SU-DHL-6 (cell line): ENCODE measurements around the gene BANF2.

ENCODE experiments used
- H2AFZ ChIP-seq: fragments of 200-600 bp; sonication (generic); 2 replicates; pipeline ENCODE4 v1.6.1; 2014; ENCODE audit warnings: low read depth, mild to moderate bottlenecking, moderate library complexity, mixed read lengths, antibody characterized with exemption, low read length; ENCODE audit not compliant: severe bottlenecking
- H3F3A ChIP-seq: fragments of 200-600 bp; shearing (Covaris generic); 2 replicates; pipeline ENCODE4 v1.6.0; 2016; ENCODE audit warnings: antibody characterized with exemption, mild to moderate bottlenecking; ENCODE audit not compliant: insufficient read depth
- H3K27ac ChIP-seq: fragments of 200-600 bp; sonication (generic); 2 replicates; pipeline ENCODE4 v1.5.1; 2016; ENCODE audit warnings: low read depth, mild to moderate bottlenecking, low read length, moderate library complexity, mixed read lengths
- H3K27me3 ChIP-seq: fragments of 200-600 bp; sonication (generic), shearing (Covaris generic); 2 replicates; pipeline ENCODE4 v1.6.0; 2014; ENCODE audit warnings: mild to moderate bottlenecking, low read length
- H3K36me3 ChIP-seq: fragments of 200-600 bp; sonication (generic); 2 replicates; pipeline ENCODE4 v1.6.1; 2014; ENCODE audit warnings: mild to moderate bottlenecking, low read length, mixed read lengths
- H3K4me2 ChIP-seq: fragments of 300-600, 200-600 bp; shearing (Covaris generic), sonication (generic); 2 replicates; pipeline ENCODE4 v1.6.0; 2014; ENCODE audit warnings: low read length, low read depth, mild to moderate bottlenecking; ENCODE audit not compliant: poor library complexity, severe bottlenecking
- H3K4me3 ChIP-seq: fragments of 200-600 bp; sonication (generic); 2 replicates; pipeline ENCODE4 v1.5.1; 2014; ENCODE audit warnings: antibody characterized with exemption, low read length, mild to moderate bottlenecking, mixed read lengths; ENCODE audit not compliant: insufficient read depth, poor library complexity, severe bottlenecking
- H3K79me2 ChIP-seq: fragments of 200-600 bp; sonication (generic); 2 replicates; pipeline ENCODE4 v1.6.1; 2014; ENCODE audit warnings: mild to moderate bottlenecking, low read length, moderate library complexity; ENCODE audit not compliant: insufficient read depth
- H3K9ac ChIP-seq: fragments of 200-600 bp; sonication (generic); 2 replicates; pipeline ENCODE4 v1.7.0; 2014; ENCODE audit warnings: mild to moderate bottlenecking, low read length
- H3K9me2 ChIP-seq: fragments of 200-600 bp; sonication (generic); replicated peaks from 2 replicates; pipeline ENCODE4 v1.6.1; 2014; ENCODE audit warnings: low read length; ENCODE audit not compliant: insufficient read depth
- H3K9me3 ChIP-seq: fragments of 200-600 bp; sonication (generic); 2 replicates; pipeline ENCODE4 v1.6.1; 2014; ENCODE audit warnings: low read length, mixed read lengths; ENCODE audit not compliant: insufficient read depth
- H4K20me1 ChIP-seq: fragments of 200-600 bp; sonication (generic); 2 replicates; pipeline ENCODE4 v1.6.1; 2014; ENCODE audit warnings: low read depth, mild to moderate bottlenecking, antibody characterized with exemption, low read length, moderate library complexity, mixed read lengths
- CTCF ChIP-seq: fragments of 200-600 bp; sonication (generic); IDR thresholded peaks from one replicate; pipeline ENCODE4 v1.5.1; 2017; ENCODE audit warnings: antibody characterized with exemption, mild to moderate bottlenecking, low read length, moderate library complexity; ENCODE audit not compliant: insufficient read depth, poor library complexity, severe bottlenecking
- EZH2phosphoT487 ChIP-seq: fragments of 200-600 bp; sonication (generic), shearing (Covaris generic); conservative IDR thresholded peaks from 2 replicates; pipeline ENCODE4 v1.6.1; 2018; ENCODE audit warnings: mild to moderate bottlenecking, antibody characterized with exemption, low read length, moderate library complexity, mixed read lengths

The BANF2 gene

GRCh38 chr20:17682889-17683198 lies 16.9 kb upstream of the BANF2 start:
- Histone ChIP-seq H3F3A (no peaks in the 10 kb centered on the region), H3K9me2 (no peaks in the 10 kb centered on the region), H4K20me1 (no peaks in the 10 kb centered on the region), H3K9ac (peak overlapping the region; percentile 54), H2AFZ (peak overlapping the region; percentile 66), H3K9me3 (no peaks in the 10 kb centered on the region), H3K36me3 (no peaks in the 10 kb centered on the region), H3K27me3 (no peaks in the 10 kb centered on the region), H3K4me2 (peak overlapping the region; percentile 55), H3K79me2 (0 out of 2 replicates have a peak, but pooled peaks cover 6% of the 10 kb centered on the region), H3K27ac (no peak overlapping the region), H3K4me3 (peak overlapping the region; percentile 63)
- no peak for TF ChIP-seq CTCF
- TF ChIP-seq EZH2phosphoT487, result no peak

- H3K4me2 ChIP-seq, result no peak overlapping the region
Measured at GRCh38 chr20:17683218-17684076, 16.3 kb upstream of the BANF2 start.

GRCh38 chr20:17684077-17684888 lies 15.5 kb upstream of the BANF2 start:
- Histone ChIP-seq H3K9ac (no peak overlapping the region), H3K4me2 (no peak overlapping the region), H3K9me2 (no peaks in the 10 kb centered on the region), H3K79me2 (0 out of 2 replicates have a peak, but pooled peaks cover 6% of the 10 kb centered on the region), H3K9me3 (no peaks in the 10 kb centered on the region), H4K20me1 (no peaks in the 10 kb centered on the region), H2AFZ (no peak overlapping the region), H3K36me3 (no peaks in the 10 kb centered on the region), H3K4me3 (no peak overlapping the region), H3F3A (no peaks in the 10 kb centered on the region), H3K27me3 (no peaks in the 10 kb centered on the region), H3K27ac (no peak overlapping the region)
- TF ChIP-seq EZH2phosphoT487, result no peak
- TF ChIP-seq CTCF, result no peak

More at GRCh38 chr20:17683218-17684076, 16.3 kb upstream of the BANF2 start:
- H3K9me3 ChIP-seq, result no peaks in the 10 kb centered on the region
- no peaks in the 10 kb centered on the region for H3F3A ChIP-seq
- peak overlapping the region; percentile 66 for H2AFZ ChIP-seq
- H3K27me3 ChIP-seq, result no peaks in the 10 kb centered on the region
- H3K79me2 ChIP-seq, result 0 out of 2 replicates have a peak, but pooled peaks cover 6% of the 10 kb centered on the region
- H4K20me1 ChIP-seq, result no peaks in the 10 kb centered on the region
- H3K36me3 ChIP-seq, result no peaks in the 10 kb centered on the region
- TF ChIP-seq EZH2phosphoT487 (no peak), CTCF (no peak)
- H3K9me2 ChIP-seq, result no peaks in the 10 kb centered on the region
- H3K27ac ChIP-seq, result no peak overlapping the region
- H3K9ac ChIP-seq, result no peak overlapping the region
- no peak overlapping the region for H3K4me3 ChIP-seq
